ENCODE measurements around the gene PKDCC. TPM values are rescaled to one million over a fixed set of nuclear protein-coding genes. Genes with fewer than 3 reads are reported as not detected.

Gene PKDCC
- total RNA-seq, 1 experiment from 2014 or later = 14.8 TPM

DNA sequence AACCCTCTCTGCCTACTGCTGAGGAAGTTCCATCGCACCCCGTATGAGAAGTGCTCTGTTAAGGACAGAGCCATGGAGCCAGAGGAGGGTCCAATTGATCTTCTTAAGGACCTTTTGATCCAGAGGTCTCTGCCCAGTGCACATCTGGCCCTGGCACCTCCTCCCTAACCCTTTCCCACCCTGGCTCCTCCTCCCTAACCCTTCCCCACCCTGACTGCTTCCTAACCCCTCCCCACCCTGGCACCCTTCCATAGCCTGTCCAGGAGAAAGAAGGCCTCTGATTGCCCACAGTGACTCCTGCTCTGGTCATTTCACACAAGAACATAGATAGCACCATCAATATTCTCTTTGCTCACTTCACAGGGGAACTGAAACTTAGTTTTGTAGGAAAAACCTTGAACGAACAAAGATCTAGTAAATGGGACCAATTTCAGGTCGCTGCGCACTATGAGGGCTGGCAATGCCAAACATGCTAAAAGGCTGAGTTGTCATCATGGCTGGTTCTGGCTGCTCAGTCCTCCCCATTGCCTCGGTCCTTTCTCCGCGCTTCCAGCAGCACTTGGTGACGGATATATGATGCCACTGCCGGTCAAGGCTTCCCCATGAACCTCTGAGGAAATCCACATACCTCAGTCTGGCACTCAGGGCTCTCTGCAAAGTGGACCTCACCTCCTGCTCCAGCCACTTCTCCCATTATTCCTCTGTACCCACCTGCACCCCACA, 49.2 kb downstream of the PKDCC start:
- H3K4me1 ChIP-seq (ENCODE audit: control insufficient read depth, insufficient read depth, low read length) = peaks cover 40% of the 10 kb centered on the region
- in situ Hi-C loops (cut with HindIII; ENCODE audit: low pct_unique_long_range_greater_than_20kb, low sequenced_read_pairs) = no loop called here
- no peaks in the 10 kb centered on the region for H3K9me3 ChIP-seq (ENCODE audit: control insufficient read depth, insufficient read depth, low read depth, low read length)
- no peak for DNase-seq (ENCODE audit: low read depth, low spot score)
- intact Hi-C loops (cut with micrococcal nuclease; ENCODE audit: unreplicated experiment) = loop anchor here (1.0 to 5.0 kb wide), 3 partner anchors 99 to 230 kb away; no protein-coding TSS in a partner anchor
- no peaks in the 10 kb centered on the region for H3K27me3 ChIP-seq (ENCODE audit: control insufficient read depth, insufficient read depth, low read length)
- no peak for TF ChIP-seq SIN3A (IDR thresholded peaks at IDR 0.05; ENCODE audit: borderline replicate concordance, insufficient read depth, low read depth, low read length)
- TF ChIP-seq, protein P1, sequence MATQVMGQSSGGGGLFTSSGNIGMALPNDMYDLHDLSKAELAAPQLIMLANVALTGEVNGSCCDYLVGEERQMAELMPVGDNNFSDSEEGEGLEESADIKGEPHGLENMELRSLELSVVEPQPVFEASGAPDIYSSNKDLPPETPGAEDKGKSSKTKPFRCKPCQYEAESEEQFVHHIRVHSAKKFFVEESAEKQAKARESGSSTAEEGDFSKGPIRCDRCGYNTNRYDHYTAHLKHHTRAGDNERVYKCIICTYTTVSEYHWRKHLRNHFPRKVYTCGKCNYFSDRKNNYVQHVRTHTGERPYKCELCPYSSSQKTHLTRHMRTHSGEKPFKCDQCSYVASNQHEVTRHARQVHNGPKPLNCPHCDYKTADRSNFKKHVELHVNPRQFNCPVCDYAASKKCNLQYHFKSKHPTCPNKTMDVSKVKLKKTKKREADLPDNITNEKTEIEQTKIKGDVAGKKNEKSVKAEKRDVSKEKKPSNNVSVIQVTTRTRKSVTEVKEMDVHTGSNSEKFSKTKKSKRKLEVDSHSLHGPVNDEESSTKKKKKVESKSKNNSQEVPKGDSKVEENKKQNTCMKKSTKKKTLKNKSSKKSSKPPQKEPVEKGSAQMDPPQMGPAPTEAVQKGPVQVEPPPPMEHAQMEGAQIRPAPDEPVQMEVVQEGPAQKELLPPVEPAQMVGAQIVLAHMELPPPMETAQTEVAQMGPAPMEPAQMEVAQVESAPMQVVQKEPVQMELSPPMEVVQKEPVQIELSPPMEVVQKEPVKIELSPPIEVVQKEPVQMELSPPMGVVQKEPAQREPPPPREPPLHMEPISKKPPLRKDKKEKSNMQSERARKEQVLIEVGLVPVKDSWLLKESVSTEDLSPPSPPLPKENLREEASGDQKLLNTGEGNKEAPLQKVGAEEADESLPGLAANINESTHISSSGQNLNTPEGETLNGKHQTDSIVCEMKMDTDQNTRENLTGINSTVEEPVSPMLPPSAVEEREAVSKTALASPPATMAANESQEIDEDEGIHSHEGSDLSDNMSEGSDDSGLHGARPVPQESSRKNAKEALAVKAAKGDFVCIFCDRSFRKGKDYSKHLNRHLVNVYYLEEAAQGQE (IDR thresholded peaks at IDR 0.05; ENCODE audit: insufficient read depth in 1 of 2, low read depth in 2 of 2, low read length in 1 of 2) = no peak
- TF ChIP-seq CTCF (IDR thresholded peaks at IDR 0.05) = no peak
- no peak for TF ChIP-seq POLR2AphosphoS5 (IDR thresholded peaks at IDR 0.05; ENCODE audit: low read depth, low read length)
- no peak for TF ChIP-seq TCF7L2 (IDR thresholded peaks at IDR 0.05; ENCODE audit: low read depth, low read length)
- no peaks in the 10 kb centered on the region for H3K36me3 ChIP-seq (ENCODE audit: control insufficient read depth, insufficient read depth, low read length)
- peak overlapping the region; percentile 75 for H3K27ac ChIP-seq (ENCODE audit: low read length)
- ATAC-seq = peak; percentile 27; the same call in 1 of the 2 replicates
- no peak overlapping the region for H3K4me3 ChIP-seq (ENCODE audit: low read depth in 2 of 2, low read length in 2 of 2)
- CTCF ChIA-PET = interaction anchor here (1.0 to 3.3 kb wide), 3 partner anchors 142 to 244 kb away, joined by 3 to 16 read pairs (median 4); no protein-coding TSS in a partner anchor
- POLR2A ChIA-PET = no interaction called here
- BruUV-seq (replicated peaks) = no TSS peak

GRCh38 chr2:42098571-42099437, 51.0 kb downstream of the PKDCC start:
- in situ Hi-C loops (cut with HindIII; ENCODE audit: low pct_unique_long_range_greater_than_20kb, low sequenced_read_pairs) (no loop called here), intact Hi-C loops (cut with micrococcal nuclease; ENCODE audit: unreplicated experiment) (loop anchor here (5.0 kb wide), 1 partner anchor 228 kb away; no protein-coding TSS in a partner anchor)
- no peaks in the 10 kb centered on the region for H3K27me3 ChIP-seq (ENCODE audit: control insufficient read depth, insufficient read depth, low read length)
- no TSS peak for BruUV-seq (replicated peaks)
- no peaks in the 10 kb centered on the region for H3K9me3 ChIP-seq (ENCODE audit: control insufficient read depth, insufficient read depth, low read depth, low read length)
- ATAC-seq (no peak), DNase-seq (ENCODE audit: low read depth, low spot score) (no peak)
- CTCF ChIA-PET = no interaction called here
- TF ChIP-seq SIN3A (IDR thresholded peaks at IDR 0.05; ENCODE audit: borderline replicate concordance, insufficient read depth, low read depth, low read length) = no peak
- TF ChIP-seq TCF7L2 (IDR thresholded peaks at IDR 0.05; ENCODE audit: low read depth, low read length) = no peak
- TF ChIP-seq CTCF (IDR thresholded peaks at IDR 0.05) = no peak
- TF ChIP-seq, protein P1 (IDR thresholded peaks at IDR 0.05; ENCODE audit: insufficient read depth in 1 of 2, low read depth in 2 of 2, low read length in 1 of 2) = no peak
- TF ChIP-seq POLR2AphosphoS5 (IDR thresholded peaks at IDR 0.05; ENCODE audit: low read depth, low read length) = no peak
- no peak overlapping the region for H3K4me3 ChIP-seq (ENCODE audit: low read depth in 2 of 2, low read length in 2 of 2)
- POLR2A ChIA-PET = no interaction called here
- peaks cover 33% of the 10 kb centered on the region for H3K4me1 ChIP-seq (ENCODE audit: control insufficient read depth, insufficient read depth, low read length)
- no peaks in the 10 kb centered on the region for H3K36me3 ChIP-seq (ENCODE audit: control insufficient read depth, insufficient read depth, low read length)
- H3K27ac ChIP-seq (ENCODE audit: low read length) = peak overlapping the region; percentile 75

All from Panc1 (cell line).